Nephron progenitor cell (in vitro differentiated cells): ENCODE data around the gene SYNPR.

Experiments
- DNase-seq: peaks from one replicate; pipeline ENCODE4 v3.0.0; 2021
- H3K27ac Mint-ChIP-seq: 2 replicates; pipeline ENCODE4 v1.8.0; 2021; ENCODE audit warnings: mild to moderate bottlenecking, moderate library complexity, mixed read lengths
- H3K27me3 Mint-ChIP-seq: 2 replicates; pipeline ENCODE4 v1.8.0; 2021; ENCODE audit warnings: mild to moderate bottlenecking, low read depth, mixed read lengths; ENCODE audit not compliant: poor library complexity
- H3K36me3 Mint-ChIP-seq: 2 replicates; pipeline ENCODE4 v1.8.0; 2021; ENCODE audit warnings: low read depth, mixed read lengths
- H3K4me1 Mint-ChIP-seq: 2 replicates; pipeline ENCODE4 v1.8.0; 2021; ENCODE audit warnings: mixed read lengths
- H3K4me3 Mint-ChIP-seq: 2 replicates; pipeline ENCODE4 v1.8.0; 2021; ENCODE audit warnings: mild to moderate bottlenecking, moderate library complexity, mixed read lengths
- H3K9me3 Mint-ChIP-seq: 2 replicates; pipeline ENCODE4 v1.8.0; 2021; ENCODE audit warnings: mild to moderate bottlenecking, moderate library complexity, mixed read lengths
- CTCF ChIP-seq: fragments of 200-600 bp; sonication (generic); IDR thresholded peaks from 2 replicates; pipeline ENCODE4 v1.5.0; 2021; ENCODE audit warnings: antibody characterized with exemption

SYNPR gene

GRCh38 chr3:63278171-63279004 lies at the start of gene SYNPR:
Gene SYNPR, plus strand, starts transcription at chr3:63278308.
- H3K4me3 Mint-ChIP-seq: peak within 1 kb of the TSS; percentile 78
- no peak within 1 kb of the TSS for H3K27ac Mint-ChIP-seq
- peaks cover 4% of the 10 kb centered on the region for H3K9me3 Mint-ChIP-seq
- peaks cover 10% of the 10 kb centered on the region for H3K4me1 Mint-ChIP-seq
- H3K36me3 Mint-ChIP-seq: no peaks in the 10 kb centered on the region
- H3K27me3 Mint-ChIP-seq: peaks cover 71% of the 10 kb centered on the region
- TF ChIP-seq CTCF: no peak
- peak; percentile 44 for DNase-seq

- H3K4me3 Mint-ChIP-seq: no peak overlapping the region
- H3K9me3 Mint-ChIP-seq: peaks cover under 1% of the 10 kb centered on the region
- TF ChIP-seq CTCF: peak; percentile 68
- H3K27me3 Mint-ChIP-seq: no peaks in the 10 kb centered on the region
- no peaks in the 10 kb centered on the region for H3K4me1 Mint-ChIP-seq
- no peaks in the 10 kb centered on the region for H3K36me3 Mint-ChIP-seq
- DNase-seq: peak; percentile 35
- H3K27ac Mint-ChIP-seq: no peak overlapping the region
Observed at GRCh38 chr3:63228677-63229076, 49.4 kb upstream of the SYNPR start.

- TF ChIP-seq CTCF: no peak
- H3K36me3 Mint-ChIP-seq: no peaks in the 10 kb centered on the region
- H3K27me3 Mint-ChIP-seq: no peaks in the 10 kb centered on the region
- no peaks in the 10 kb centered on the region for H3K4me1 Mint-ChIP-seq
- peaks cover 4% of the 10 kb centered on the region for H3K9me3 Mint-ChIP-seq
- no peak overlapping the region for H3K27ac Mint-ChIP-seq
- no peak overlapping the region for H3K4me3 Mint-ChIP-seq
- no peak for DNase-seq
Observed at GRCh38 chr3:63230146-63230545, 48.0 kb upstream of the SYNPR start.

- H3K27me3 Mint-ChIP-seq: no peaks in the 10 kb centered on the region
Observed at GRCh38 chr3:63231643-63232042, 46.5 kb upstream of the SYNPR start.

GRCh38 chr3:63232764-63233396 lies 45.2 kb upstream of the SYNPR start:
- H3K9me3 Mint-ChIP-seq: peaks cover 4% of the 10 kb centered on the region
- H3K4me3 Mint-ChIP-seq: no peak overlapping the region
- DNase-seq: no peak
- H3K27ac Mint-ChIP-seq: no peak overlapping the region
- H3K4me1 Mint-ChIP-seq: no peaks in the 10 kb centered on the region
- no peaks in the 10 kb centered on the region for H3K36me3 Mint-ChIP-seq
- peaks cover 3% of the 10 kb centered on the region for H3K27me3 Mint-ChIP-seq
- peak; percentile 45 for TF ChIP-seq CTCF

More at GRCh38 chr3:63231643-63232042, 46.5 kb upstream of the SYNPR start:
- Mint-ChIP-seq H3K4me3 (no peak overlapping the region), H3K27ac (no peak overlapping the region), H3K4me1 (no peaks in the 10 kb centered on the region), H3K9me3 (peaks cover 4% of the 10 kb centered on the region), H3K36me3 (no peaks in the 10 kb centered on the region)
- TF ChIP-seq CTCF: no peak
- DNase-seq: no peak
